Activated CD4-positive, alpha-beta memory T cell treated with anti-CD3 and anti-CD28 coated beads for 36 hours (primary cell): ENCODE data around the gene JMY. TPM values are rescaled to one million over a fixed set of nuclear protein-coding genes. Genes with fewer than 3 reads are reported as not detected.

Experiments
- total RNA-seq, 2 experiments: library from RNA; stranded (reverse); gene quantifications; one replicate each; pipeline ENCODE4 v1.2.3, GENCODE V29; 2021

JMY gene
- total RNA-seq, 2 experiments from 2014 or later = 8.6 to 9.1 TPM

Other genes starting within 250 kb of the JMY start
- gene DMGDH, start 166.5 kb upstream of the JMY start, total RNA-seq = 1 to 10 TPM; 1.3 to 1.7 TPM
- gene BHMT2, start 166.4 kb upstream of the JMY start, total RNA-seq = not detected
- gene BHMT, start 124.3 kb upstream of the JMY start, total RNA-seq = not detected